Measurements from ENCODE around the gene MAPK8.
A peak's percentile ranks its signal among the peaks of the same experiment; 100 is the strongest.

GRCh38 chr10:48363617-48364355 lies 57.3 kb downstream of the MAPK8 start:
- TF ChIP-seq, protein P1, sequence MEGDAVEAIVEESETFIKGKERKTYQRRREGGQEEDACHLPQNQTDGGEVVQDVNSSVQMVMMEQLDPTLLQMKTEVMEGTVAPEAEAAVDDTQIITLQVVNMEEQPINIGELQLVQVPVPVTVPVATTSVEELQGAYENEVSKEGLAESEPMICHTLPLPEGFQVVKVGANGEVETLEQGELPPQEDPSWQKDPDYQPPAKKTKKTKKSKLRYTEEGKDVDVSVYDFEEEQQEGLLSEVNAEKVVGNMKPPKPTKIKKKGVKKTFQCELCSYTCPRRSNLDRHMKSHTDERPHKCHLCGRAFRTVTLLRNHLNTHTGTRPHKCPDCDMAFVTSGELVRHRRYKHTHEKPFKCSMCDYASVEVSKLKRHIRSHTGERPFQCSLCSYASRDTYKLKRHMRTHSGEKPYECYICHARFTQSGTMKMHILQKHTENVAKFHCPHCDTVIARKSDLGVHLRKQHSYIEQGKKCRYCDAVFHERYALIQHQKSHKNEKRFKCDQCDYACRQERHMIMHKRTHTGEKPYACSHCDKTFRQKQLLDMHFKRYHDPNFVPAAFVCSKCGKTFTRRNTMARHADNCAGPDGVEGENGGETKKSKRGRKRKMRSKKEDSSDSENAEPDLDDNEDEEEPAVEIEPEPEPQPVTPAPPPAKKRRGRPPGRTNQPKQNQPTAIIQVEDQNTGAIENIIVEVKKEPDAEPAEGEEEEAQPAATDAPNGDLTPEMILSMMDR (IDR thresholded peaks at IDR 0.05), result peak; percentile 53 to 67 (median 64)
- TF ChIP-seq POLR2A (IDR thresholded peaks at IDR 0.05), result no peak
